CD14-positive monocyte (primary cell): ENCODE results near the gene SCRN1. TPM values are rescaled to one million over a fixed set of nuclear protein-coding genes. Genes with fewer than 3 reads are reported as not detected.

Experiments
- DNase-seq, 3 donors: peaks; one replicate each; pipeline ENCODE4 v3.0.0-alpha.2; 2011 to 2022
- H2AFZ ChIP-seq: 2 replicates; pipeline ENCODE4 v1.6.0; 2012; ENCODE audit warnings: mild to moderate bottlenecking, low read depth, low read length, inconsistent platforms; ENCODE audit not compliant: insufficient read depth, poor library complexity, severe bottlenecking
- H3K27ac ChIP-seq, 2 donors: 1 replicate in 1 of 2; 2 replicates in 1 of 2; pipeline ENCODE4 v1.5.1; 2012 to 2013; ENCODE audit warnings: low read length in 2 of 2, control low read depth in 1 of 2, inconsistent platforms in 1 of 2, low read depth in 1 of 2, mild to moderate bottlenecking in 1 of 2
- H3K27me3 ChIP-seq, 2 donors: one replicate each; pipeline versions ENCODE4 v1.6.0 to v1.6.1; 2011 to 2013; ENCODE audit warnings: low read length in 2 of 2; ENCODE audit not compliant: control insufficient read depth in 2 of 2, insufficient read depth in 2 of 2
- H3K36me3 ChIP-seq, 2 donors: replicated peaks in 1 of 2; 1 replicate in 1 of 2; 2 replicates in 1 of 2; pipeline versions ENCODE4 v1.5.1 to v1.6.1; 2012 to 2013; ENCODE audit warnings: low read length in 2 of 2, control low read depth in 1 of 2, inconsistent platforms in 1 of 2, mild to moderate bottlenecking in 1 of 2; ENCODE audit not compliant: insufficient read depth in 2 of 2, control insufficient read depth in 1 of 2
- H3K4me1 ChIP-seq, 2 donors: 1 replicate in 1 of 2; 2 replicates in 1 of 2; pipeline versions ENCODE4 v1.5.1 to v1.6.1; 2012 to 2013; ENCODE audit warnings: low read length in 2 of 2, control low read depth in 1 of 2, inconsistent platforms in 1 of 2, mild to moderate bottlenecking in 1 of 2, moderate library complexity in 1 of 2; ENCODE audit not compliant: insufficient read depth in 2 of 2, control insufficient read depth in 1 of 2
- H3K4me2 ChIP-seq: replicated peaks from 2 replicates; pipeline ENCODE3; 2012; ENCODE audit warnings: low read length, moderate library complexity, mild to moderate bottlenecking; ENCODE audit not compliant: poor library complexity, severe bottlenecking; ENCODE audit errors: extremely low read depth
- H3K4me3 ChIP-seq, 3 experiments: fragments of 200-600 bp in 1 of 3; sonication (generic) in 1 of 3; replicated peaks in 1 of 3; 1 replicate in 2 of 3; 2 replicates in 1 of 3; pipeline ENCODE4 v1.5.1; 2011 to 2013; ENCODE audit warnings: low read length in 3 of 3, mild to moderate bottlenecking in 3 of 3, control low read depth in 2 of 3, low read depth in 2 of 3, inconsistent platforms in 1 of 3, moderate library complexity in 1 of 3
- H3K79me2 ChIP-seq: 2 replicates; pipeline ENCODE4 v1.6.0; 2012; ENCODE audit warnings: mild to moderate bottlenecking, control low read depth, inconsistent platforms, low read length, moderate library complexity; ENCODE audit not compliant: insufficient read depth
- H3K9ac ChIP-seq: 2 replicates; pipeline ENCODE4 v1.6.0; 2017; ENCODE audit warnings: low read length, mild to moderate bottlenecking; ENCODE audit not compliant: insufficient read depth, poor library complexity, severe bottlenecking
- H3K9me3 ChIP-seq, 2 donors: replicated peaks in 1 of 2; 1 replicate in 1 of 2; 2 replicates in 1 of 2; pipeline versions ENCODE4 v1.5.1 to v1.6.1; 2012 to 2013; ENCODE audit warnings: low read length in 2 of 2, control low read depth in 1 of 2; ENCODE audit not compliant: control insufficient read depth in 1 of 2, insufficient read depth in 1 of 2
- H4K20me1 ChIP-seq: 2 replicates; pipeline ENCODE4 v1.6.0; 2012; ENCODE audit warnings: mild to moderate bottlenecking, low read length, control low read depth, moderate library complexity; ENCODE audit not compliant: insufficient read depth
- H3K27ac Mint-ChIP-seq, 7 donors: one replicate each; pipeline ENCODE4 v1.8.0; 2020; ENCODE audit warnings: mild to moderate bottlenecking in 7 of 7, mixed read lengths in 7 of 7, moderate library complexity in 6 of 7, inconsistent platforms in 2 of 7
- H3K27me3 Mint-ChIP-seq, 3 donors: one replicate each; pipeline ENCODE4 v1.8.0; 2021 to 2022; ENCODE audit warnings: low read depth in 3 of 3, mild to moderate bottlenecking in 3 of 3, mixed read lengths in 3 of 3, moderate library complexity in 3 of 3, inconsistent platforms in 1 of 3
- H3K36me3 Mint-ChIP-seq, 2 donors: one replicate each; pipeline ENCODE4 v1.8.0; 2020; ENCODE audit warnings: mixed read lengths in 2 of 2, inconsistent platforms in 1 of 2, mild to moderate bottlenecking in 1 of 2
- H3K4me1 Mint-ChIP-seq: one replicate; pipeline ENCODE4 v1.8.0; 2020; ENCODE audit warnings: mild to moderate bottlenecking, mixed read lengths
- H3K4me3 Mint-ChIP-seq, 2 donors: one replicate each; pipeline ENCODE4 v1.8.0; 2020; ENCODE audit warnings: mild to moderate bottlenecking in 2 of 2, mixed read lengths in 2 of 2, moderate library complexity in 1 of 2
- H3K9me3 Mint-ChIP-seq, 7 donors: one replicate each; pipeline ENCODE4 v1.8.0; 2020 to 2022; ENCODE audit warnings: mixed read lengths in 7 of 7, mild to moderate bottlenecking in 6 of 7, moderate library complexity in 6 of 7, inconsistent platforms in 2 of 7
- WGBS: methylation state at CpG from one replicate; pipeline ENCODE4 v1.1.5; 2013; ENCODE audit warnings: missing lambda C conversion rate; ENCODE audit not compliant: insufficient coverage; 5-methylcytosine and 5-hydroxymethylcytosine counted together
- intact Hi-C, 2 donors: fragments of 100-400 bp; cut with micrococcal nuclease; formaldehyde crosslinking; loops; one replicate each; pipeline versions ENCODE4 v1.15.0 to v1.15.1; 2023
- polyA plus RNA-seq, 3 donors: library from polyadenylated mRNA; depleted of rRNA in 1 of 3; unstranded in 2 of 3; stranded (reverse) in 1 of 3; fragments of 300-500 nt in 2 of 3; fragments of >200 nt in 1 of 3; fragmentation: Illumina TruSeq in 2 of 3; gene quantifications; 1 replicate in 2 of 3; 2 replicates in 1 of 3; pipeline ENCODE4 v1.2.3, GENCODE V29; 2012 to 2021
- TF ChIP-seq, protein P1 (sequence below): fragments of 200-600 bp; IDR thresholded peaks from one replicate; pipeline ENCODE4 v1.8.0; 2022; ENCODE audit warnings: antibody characterized with exemption, mild to moderate bottlenecking

SCRN1 gene
- polyA plus RNA-seq, 3 donors, result 8.4 to 12.1 (median 8.6) TPM

DNA sequence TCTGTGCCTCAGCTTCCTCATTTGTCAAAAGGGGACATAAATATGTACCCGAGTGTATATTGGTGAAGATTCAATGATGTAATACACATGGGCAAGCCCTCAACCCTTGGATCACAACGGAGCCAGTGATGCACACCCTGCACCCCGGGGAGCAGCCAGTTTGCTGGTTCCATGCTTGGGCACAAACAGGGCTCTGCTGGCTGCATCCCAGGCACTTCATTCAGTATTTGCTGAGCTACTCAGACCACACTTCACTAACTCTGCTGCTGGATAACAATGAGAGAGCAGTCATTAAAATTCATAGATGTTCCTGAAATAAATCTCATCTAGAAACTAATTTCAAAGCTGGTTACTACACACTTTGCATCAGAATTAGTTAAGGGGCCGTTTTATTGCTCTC, 72.0 kb downstream of the SCRN1 start:
- no peak overlapping the region for H2AFZ ChIP-seq
- TF ChIP-seq, protein P1, sequence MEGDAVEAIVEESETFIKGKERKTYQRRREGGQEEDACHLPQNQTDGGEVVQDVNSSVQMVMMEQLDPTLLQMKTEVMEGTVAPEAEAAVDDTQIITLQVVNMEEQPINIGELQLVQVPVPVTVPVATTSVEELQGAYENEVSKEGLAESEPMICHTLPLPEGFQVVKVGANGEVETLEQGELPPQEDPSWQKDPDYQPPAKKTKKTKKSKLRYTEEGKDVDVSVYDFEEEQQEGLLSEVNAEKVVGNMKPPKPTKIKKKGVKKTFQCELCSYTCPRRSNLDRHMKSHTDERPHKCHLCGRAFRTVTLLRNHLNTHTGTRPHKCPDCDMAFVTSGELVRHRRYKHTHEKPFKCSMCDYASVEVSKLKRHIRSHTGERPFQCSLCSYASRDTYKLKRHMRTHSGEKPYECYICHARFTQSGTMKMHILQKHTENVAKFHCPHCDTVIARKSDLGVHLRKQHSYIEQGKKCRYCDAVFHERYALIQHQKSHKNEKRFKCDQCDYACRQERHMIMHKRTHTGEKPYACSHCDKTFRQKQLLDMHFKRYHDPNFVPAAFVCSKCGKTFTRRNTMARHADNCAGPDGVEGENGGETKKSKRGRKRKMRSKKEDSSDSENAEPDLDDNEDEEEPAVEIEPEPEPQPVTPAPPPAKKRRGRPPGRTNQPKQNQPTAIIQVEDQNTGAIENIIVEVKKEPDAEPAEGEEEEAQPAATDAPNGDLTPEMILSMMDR, result no peak
- peaks cover 3% of the 10 kb centered on the region for H3K4me1 Mint-ChIP-seq
- H3K9me3 ChIP-seq, result no peaks in the 10 kb centered on the region
- H3K27me3 ChIP-seq, result no peaks in the 10 kb centered on the region
- H3K9ac ChIP-seq, result no peak overlapping the region
- no peaks in the 10 kb centered on the region for H3K79me2 ChIP-seq
- no peak overlapping the region for H3K27ac ChIP-seq
- H3K4me1 ChIP-seq, result no peaks in the 10 kb centered on the region
- intact Hi-C loops, result no loop called here
- H3K4me3 Mint-ChIP-seq, result no peak overlapping the region
- peaks cover 5 to 11% of the 10 kb centered on the region in 2 donors for H3K36me3 Mint-ChIP-seq
- no peak overlapping the region for H3K4me2 ChIP-seq
- H4K20me1 ChIP-seq, result no peaks in the 10 kb centered on the region
- H3K4me3 ChIP-seq, result no peak overlapping the region
- no peak for DNase-seq
- H3K36me3 ChIP-seq, result peaks cover 4 to 34% of the 10 kb centered on the region in 2 donors
- H3K9me3 Mint-ChIP-seq, result no peaks in the 10 kb centered on the region
- WGBS, result 85% methylated on average over 3 of the region's 4 CpGs
- H3K27me3 Mint-ChIP-seq, result no peaks in the 10 kb centered on the region
- no peak overlapping the region for H3K27ac Mint-ChIP-seq

DNA sequence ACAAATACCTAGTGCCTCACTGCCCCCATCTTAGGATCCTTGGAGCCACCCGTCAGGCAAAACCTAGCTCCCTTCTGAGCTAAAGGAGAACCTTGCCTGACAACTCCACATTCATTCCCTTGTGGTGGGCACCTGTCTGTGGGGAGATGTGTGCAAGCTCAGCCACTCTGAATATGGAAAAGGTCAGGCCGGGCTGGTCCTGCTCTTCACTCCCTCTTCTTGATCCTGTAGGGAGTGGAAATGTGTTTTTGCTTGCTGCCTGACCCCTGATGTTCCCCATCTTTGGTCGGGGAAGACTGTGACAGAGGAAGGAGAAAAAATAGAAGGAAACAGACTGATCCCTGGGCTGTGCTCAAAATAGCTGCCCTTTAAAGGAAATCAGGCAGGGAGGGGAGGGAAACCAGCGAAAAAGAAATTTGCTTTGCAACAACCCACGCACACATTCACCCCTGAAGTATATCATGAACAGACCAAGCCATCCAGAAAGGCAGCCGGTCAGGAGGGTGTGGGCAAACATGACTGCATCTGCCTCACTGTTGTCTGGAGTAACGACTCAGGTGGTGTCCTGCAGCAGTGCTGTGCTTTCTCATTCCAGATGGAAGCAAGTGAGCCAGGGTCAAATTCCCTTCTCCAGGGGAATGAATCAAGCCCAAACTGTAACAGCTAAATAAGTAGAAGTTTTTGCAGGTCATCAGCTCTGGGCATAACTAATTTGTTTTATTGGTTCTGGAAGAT, 74.0 kb downstream of the SCRN1 start:
- H3K4me1 Mint-ChIP-seq, result peaks cover 6% of the 10 kb centered on the region
- Histone ChIP-seq H2AFZ (no peak overlapping the region), H3K36me3 (peaks cover 0 to 22% of the 10 kb centered on the region in 2 donors), H3K27ac (no peak overlapping the region), H3K4me1 (no peaks in the 10 kb centered on the region), H4K20me1 (no peaks in the 10 kb centered on the region), H3K9ac (no peak overlapping the region), H3K27me3 (no peaks in the 10 kb centered on the region), H3K4me2 (no peak overlapping the region), H3K4me3 (no peak overlapping the region), H3K9me3 (no peaks in the 10 kb centered on the region), H3K79me2 (no peaks in the 10 kb centered on the region)
- no peaks in the 10 kb centered on the region for H3K27me3 Mint-ChIP-seq
- 50% methylated on average over 2 of the region's 7 CpGs for WGBS
- no peak for DNase-seq
- peaks cover 0 to 6% of the 10 kb centered on the region in 2 donors for H3K36me3 Mint-ChIP-seq
- peak overlapping the region in 1 of 7 donors; percentile 31 for H3K27ac Mint-ChIP-seq
- TF ChIP-seq, protein P1, result no peak
- no peaks in the 10 kb centered on the region for H3K9me3 Mint-ChIP-seq
- no peak overlapping the region for H3K4me3 Mint-ChIP-seq
- intact Hi-C loops, result no loop called here
